ENCODE data around the gene CALN1.

GRCh38 chr7:72335561-72336381 lies 76.4 kb downstream of the CALN1 start:
- TF ChIP-seq POLR2AphosphoS5 (IDR thresholded peaks at IDR 0.05; ENCODE audit: low read depth, low read length) (no peak), SIN3A (IDR thresholded peaks at IDR 0.05; ENCODE audit: borderline replicate concordance, insufficient read depth, low read length) (no peak), TAF1 (IDR thresholded peaks at IDR 0.05; ENCODE audit: borderline replicate concordance, insufficient read depth, low read length) (no peak), FOXP2 (optimal IDR thresholded peaks at IDR 0.05; ENCODE audit: borderline replicate concordance, extremely low read depth, extremely low read length, insufficient read depth) (no peak)
- TF ChIP-seq, protein P1, sequence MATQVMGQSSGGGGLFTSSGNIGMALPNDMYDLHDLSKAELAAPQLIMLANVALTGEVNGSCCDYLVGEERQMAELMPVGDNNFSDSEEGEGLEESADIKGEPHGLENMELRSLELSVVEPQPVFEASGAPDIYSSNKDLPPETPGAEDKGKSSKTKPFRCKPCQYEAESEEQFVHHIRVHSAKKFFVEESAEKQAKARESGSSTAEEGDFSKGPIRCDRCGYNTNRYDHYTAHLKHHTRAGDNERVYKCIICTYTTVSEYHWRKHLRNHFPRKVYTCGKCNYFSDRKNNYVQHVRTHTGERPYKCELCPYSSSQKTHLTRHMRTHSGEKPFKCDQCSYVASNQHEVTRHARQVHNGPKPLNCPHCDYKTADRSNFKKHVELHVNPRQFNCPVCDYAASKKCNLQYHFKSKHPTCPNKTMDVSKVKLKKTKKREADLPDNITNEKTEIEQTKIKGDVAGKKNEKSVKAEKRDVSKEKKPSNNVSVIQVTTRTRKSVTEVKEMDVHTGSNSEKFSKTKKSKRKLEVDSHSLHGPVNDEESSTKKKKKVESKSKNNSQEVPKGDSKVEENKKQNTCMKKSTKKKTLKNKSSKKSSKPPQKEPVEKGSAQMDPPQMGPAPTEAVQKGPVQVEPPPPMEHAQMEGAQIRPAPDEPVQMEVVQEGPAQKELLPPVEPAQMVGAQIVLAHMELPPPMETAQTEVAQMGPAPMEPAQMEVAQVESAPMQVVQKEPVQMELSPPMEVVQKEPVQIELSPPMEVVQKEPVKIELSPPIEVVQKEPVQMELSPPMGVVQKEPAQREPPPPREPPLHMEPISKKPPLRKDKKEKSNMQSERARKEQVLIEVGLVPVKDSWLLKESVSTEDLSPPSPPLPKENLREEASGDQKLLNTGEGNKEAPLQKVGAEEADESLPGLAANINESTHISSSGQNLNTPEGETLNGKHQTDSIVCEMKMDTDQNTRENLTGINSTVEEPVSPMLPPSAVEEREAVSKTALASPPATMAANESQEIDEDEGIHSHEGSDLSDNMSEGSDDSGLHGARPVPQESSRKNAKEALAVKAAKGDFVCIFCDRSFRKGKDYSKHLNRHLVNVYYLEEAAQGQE (IDR thresholded peaks at IDR 0.05; ENCODE audit: insufficient read depth in 1 of 2, low read depth in 2 of 2, low read length in 2 of 2), result no peak
